Karpas-422 (cell line): Measurements from ENCODE around the gene MMP1. TPM values are rescaled to one million over a fixed set of nuclear protein-coding genes. Genes with fewer than 3 reads are reported as not detected.

Experiments used
- DNase-seq: peaks from one replicate; pipeline ENCODE4 v3.0.0-alpha.2; 2015
- H2AFZ ChIP-seq: fragments of 200-600 bp; sonication (generic); 2 replicates; pipeline ENCODE4 v1.6.1; 2014; ENCODE audit warnings: antibody characterized with exemption, low read length, mixed read lengths
- H3K27ac ChIP-seq: fragments of 200-600 bp; sonication (generic); 2 replicates; pipeline ENCODE4 v1.5.1; 2014; ENCODE audit warnings: mild to moderate bottlenecking, low read length, moderate library complexity
- H3K27me3 ChIP-seq: fragments of 200-600 bp; sonication (generic); 2 replicates; pipeline ENCODE4 v1.6.1; 2014; ENCODE audit warnings: low read length, mixed read lengths
- H3K36me3 ChIP-seq: fragments of 200-600 bp; sonication (generic); 2 replicates; pipeline ENCODE4 v1.6.1; 2014; ENCODE audit warnings: low read length, mixed read lengths; ENCODE audit not compliant: insufficient read depth
- H3K4me1 ChIP-seq: fragments of 200-600 bp; sonication (generic); 2 replicates; pipeline ENCODE4 v1.6.1; 2014; ENCODE audit warnings: mild to moderate bottlenecking, low read length, mixed read lengths
- H3K4me2 ChIP-seq: fragments of 200-600 bp; sonication (generic); 2 replicates; pipeline ENCODE4 v1.6.1; 2014; ENCODE audit warnings: low read length, low read depth, mild to moderate bottlenecking; ENCODE audit not compliant: poor library complexity, severe bottlenecking
- H3K4me3 ChIP-seq: fragments of 200-600 bp; sonication (generic); 2 replicates; pipeline ENCODE4 v1.5.1; 2014; ENCODE audit warnings: mild to moderate bottlenecking, antibody characterized with exemption, low read length, mixed read lengths
- H3K79me2 ChIP-seq: fragments of 200-600 bp; sonication (generic); 2 replicates; pipeline ENCODE4 v1.6.1; 2014; ENCODE audit warnings: mild to moderate bottlenecking, low read length, mixed read lengths
- H3K9ac ChIP-seq: fragments of 200-600 bp; sonication (generic); 2 replicates; pipeline ENCODE4 v1.6.0; 2014; ENCODE audit warnings: low read length
- H3K9me2 ChIP-seq: fragments of 200-600 bp; sonication (generic), shearing (Covaris generic); replicated peaks from 2 replicates; pipeline ENCODE4 v1.6.0; 2014; ENCODE audit warnings: mild to moderate bottlenecking, low read length, moderate library complexity; ENCODE audit not compliant: insufficient read depth
- H3K9me3 ChIP-seq: fragments of 300-700, 200-600 bp; sonication (generic); 2 replicates; pipeline ENCODE4 v1.6.1; 2014; ENCODE audit warnings: low read length, mixed read lengths
- H4K20me1 ChIP-seq: fragments of 200-600 bp; sonication (generic); 2 replicates; pipeline ENCODE4 v1.6.1; 2014; ENCODE audit warnings: mild to moderate bottlenecking, antibody characterized with exemption, low read length, low read depth; ENCODE audit not compliant: insufficient read depth
- total RNA-seq: library from RNA; depleted of rRNA; stranded (reverse); fragments of >200 nt; shearing (Covaris generic); gene quantifications from 2 replicates; pipeline ENCODE4 v1.2.3, GENCODE V29; 2014; ENCODE audit warnings: low replicate concordance; rRNA removed

The MMP1 gene
- total RNA-seq, result not detected in 2 replicates

DNA sequence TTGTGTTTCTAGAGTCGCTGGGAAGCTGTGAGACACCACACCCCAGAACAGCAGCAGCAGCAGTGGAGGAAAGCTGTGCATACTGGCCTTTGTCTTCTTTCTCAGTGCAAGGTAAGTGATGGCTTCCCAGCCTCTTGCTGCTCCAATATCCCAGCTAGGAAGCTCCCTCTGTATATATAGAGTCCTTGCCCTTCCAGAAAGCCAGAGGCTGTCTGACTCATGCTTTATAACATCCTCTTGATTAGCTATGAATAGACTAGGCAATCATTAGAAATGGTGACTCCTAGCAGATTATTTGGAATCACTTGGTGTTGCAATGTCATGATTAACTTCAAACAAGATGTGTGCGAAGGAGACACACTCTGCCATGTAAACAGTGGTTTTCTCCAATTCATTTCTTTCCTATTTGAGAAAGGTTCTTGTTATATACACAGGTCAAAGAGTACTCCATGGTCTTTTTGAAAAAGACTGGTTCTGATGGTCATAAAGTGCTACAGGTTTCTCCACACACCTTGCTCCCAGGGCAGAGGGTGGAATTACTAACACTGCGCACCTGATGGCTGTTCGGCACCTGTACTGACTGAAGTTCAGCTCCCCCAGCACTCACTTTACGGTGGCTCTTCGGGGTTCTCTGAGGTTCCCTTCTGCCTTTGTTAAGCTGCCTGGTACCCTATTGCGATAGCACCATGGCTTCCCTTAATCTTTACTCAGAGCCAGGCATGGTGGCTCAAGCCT, at the start of gene MMP1:
MMP1 (minus strand) TSS at position 149 of the 735 bp plus-strand sequence; CDS start at position 81, 68 bp downstream.
- Histone ChIP-seq H3K27ac (no peak within 1 kb of the TSS), H3K9ac (no peak within 1 kb of the TSS), H3K36me3 (no peaks in the 10 kb centered on the region), H3K4me2 (no peak within 1 kb of the TSS), H3K27me3 (0 out of 2 replicates have a peak, but pooled peaks cover 3% of the 10 kb centered on the region), H3K9me3 (no peaks in the 10 kb centered on the region), H3K9me2 (no peaks in the 10 kb centered on the region), H3K4me3 (no peak within 1 kb of the TSS), H3K4me1 (no peaks in the 10 kb centered on the region), H3K79me2 (no peaks in the 10 kb centered on the region), H2AFZ (no peak within 1 kb of the TSS), H4K20me1 (no peaks in the 10 kb centered on the region)
- no peak for DNase-seq

- H3K9me2 ChIP-seq, result no peaks in the 10 kb centered on the region
- H3K4me2 ChIP-seq, result no peak overlapping the region
- H4K20me1 ChIP-seq, result no peaks in the 10 kb centered on the region
- H3K9me3 ChIP-seq, result no peaks in the 10 kb centered on the region
- H3K79me2 ChIP-seq, result no peaks in the 10 kb centered on the region
- DNase-seq, result no peak
- no peak overlapping the region for H3K4me3 ChIP-seq
- H3K36me3 ChIP-seq, result no peaks in the 10 kb centered on the region
- no peak overlapping the region for H3K9ac ChIP-seq
- no peak overlapping the region for H3K27ac ChIP-seq
- H3K4me1 ChIP-seq, result peaks cover 7% of the 10 kb centered on the region
- no peak overlapping the region for H2AFZ ChIP-seq
- no peaks in the 10 kb centered on the region for H3K27me3 ChIP-seq
Measured at GRCh38 chr11:102846292-102846691, 48.3 kb upstream of the MMP1 start.

DNA sequence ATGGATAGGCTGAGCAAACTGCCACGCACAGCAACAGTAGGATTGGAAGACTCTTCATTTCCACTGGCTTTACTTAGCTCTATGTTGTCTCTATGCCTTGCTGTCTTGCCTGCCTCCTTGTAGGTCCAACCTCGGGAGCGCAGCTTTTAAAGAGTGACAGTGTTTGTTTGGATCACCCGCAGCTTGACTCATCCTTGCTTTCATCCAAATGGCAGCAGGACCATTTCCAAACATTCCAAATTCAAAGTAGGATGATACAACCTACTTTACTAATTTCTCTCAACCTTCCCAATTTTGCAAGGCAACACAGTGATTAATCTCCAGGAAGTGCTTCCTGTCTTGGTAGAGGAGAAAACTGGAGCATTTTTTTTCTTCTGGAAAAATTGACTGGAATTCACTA, 45.5 kb upstream of the MMP1 start, which contains the start of gene MMP3:
MMP3 (minus strand) TSS at position 121 of the 400 bp plus-strand sequence; CDS start at position 58, 63 bp downstream.
- Histone ChIP-seq H3K27ac (no peak within 1 kb of the TSS), H3K4me2 (no peak within 1 kb of the TSS)

GRCh38 chr11:102842930-102843329, 45.0 kb upstream of the MMP1 start:
- Histone ChIP-seq H3K4me2 (no peak overlapping the region), H3K9me3 (no peaks in the 10 kb centered on the region), H3K27ac (no peak overlapping the region), H3K79me2 (no peaks in the 10 kb centered on the region), H3K9me2 (no peaks in the 10 kb centered on the region), H3K36me3 (no peaks in the 10 kb centered on the region), H3K4me1 (peaks cover 7% of the 10 kb centered on the region), H2AFZ (no peak overlapping the region), H3K27me3 (no peaks in the 10 kb centered on the region), H3K4me3 (no peak overlapping the region), H3K9ac (no peak overlapping the region), H4K20me1 (no peaks in the 10 kb centered on the region)
- DNase-seq, result no peak

More for the DNA sequence above, 45.5 kb upstream of the MMP1 start, which contains the start of gene MMP3:
- no peaks in the 10 kb centered on the region for H3K9me2 ChIP-seq
- no peak for DNase-seq
- H3K4me1 ChIP-seq, result peaks cover 7% of the 10 kb centered on the region
- H3K9me3 ChIP-seq, result no peaks in the 10 kb centered on the region
- H3K79me2 ChIP-seq, result no peaks in the 10 kb centered on the region
- H3K27me3 ChIP-seq, result no peaks in the 10 kb centered on the region
- H4K20me1 ChIP-seq, result no peaks in the 10 kb centered on the region
- H3K9ac ChIP-seq, result no peak within 1 kb of the TSS
- no peaks in the 10 kb centered on the region for H3K36me3 ChIP-seq
- no peak within 1 kb of the TSS for H3K4me3 ChIP-seq
- H2AFZ ChIP-seq, result no peak within 1 kb of the TSS

- no peak for DNase-seq
- no peak overlapping the region for H2AFZ ChIP-seq
Measured at GRCh38 chr11:102840018-102840417, 42.1 kb upstream of the MMP1 start.

DNA sequence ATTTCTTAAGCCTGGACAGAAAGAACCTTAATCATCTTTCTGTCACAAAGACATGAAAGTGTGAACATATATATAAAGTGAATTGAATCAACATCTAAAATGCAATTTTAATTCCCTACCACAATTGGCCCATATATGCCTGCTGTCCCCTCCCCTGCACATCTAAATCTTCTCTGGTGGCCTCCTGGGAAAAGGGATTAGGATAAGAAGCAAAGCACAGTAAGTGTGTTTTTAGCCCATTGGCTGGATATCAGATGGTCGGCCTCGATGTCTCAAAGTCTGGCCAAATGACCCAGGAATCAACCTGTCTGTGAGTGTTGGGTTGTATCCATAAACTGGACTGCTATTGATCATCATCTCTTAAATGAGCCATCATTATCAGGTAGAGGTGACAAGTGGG, 39.7 kb upstream of the MMP1 start:
- Histone ChIP-seq H3K27ac (no peak overlapping the region), H3K9me3 (no peaks in the 10 kb centered on the region), H3K79me2 (no peaks in the 10 kb centered on the region), H3K9me2 (no peaks in the 10 kb centered on the region), H3K36me3 (no peaks in the 10 kb centered on the region), H4K20me1 (no peaks in the 10 kb centered on the region), H3K4me2 (no peak overlapping the region), H3K9ac (no peak overlapping the region), H3K4me3 (no peak overlapping the region), H3K4me1 (no peaks in the 10 kb centered on the region), H3K27me3 (no peaks in the 10 kb centered on the region), H2AFZ (no peak overlapping the region)
- DNase-seq, result no peak

More at GRCh38 chr11:102840018-102840417, 42.1 kb upstream of the MMP1 start:
- Histone ChIP-seq H4K20me1 (no peaks in the 10 kb centered on the region), H3K9ac (no peak overlapping the region), H3K36me3 (no peaks in the 10 kb centered on the region), H3K4me2 (no peak overlapping the region), H3K79me2 (no peaks in the 10 kb centered on the region), H3K4me3 (no peak overlapping the region), H3K27ac (no peak overlapping the region), H3K9me3 (no peaks in the 10 kb centered on the region), H3K4me1 (peaks cover 7% of the 10 kb centered on the region), H3K9me2 (no peaks in the 10 kb centered on the region), H3K27me3 (no peaks in the 10 kb centered on the region)

- H3K27ac ChIP-seq, result no peak overlapping the region
- no peak for DNase-seq
- H3K79me2 ChIP-seq, result no peaks in the 10 kb centered on the region
- H3K9ac ChIP-seq, result no peak overlapping the region
- H3K4me3 ChIP-seq, result no peak overlapping the region
- H3K27me3 ChIP-seq, result no peaks in the 10 kb centered on the region
- no peak overlapping the region for H2AFZ ChIP-seq
- no peaks in the 10 kb centered on the region for H3K36me3 ChIP-seq
- H3K4me1 ChIP-seq, result no peaks in the 10 kb centered on the region
- H3K9me2 ChIP-seq, result no peaks in the 10 kb centered on the region
- H3K9me3 ChIP-seq, result no peaks in the 10 kb centered on the region
- H4K20me1 ChIP-seq, result no peaks in the 10 kb centered on the region
- no peak overlapping the region for H3K4me2 ChIP-seq
Measured at GRCh38 chr11:102837156-102837555, 39.2 kb upstream of the MMP1 start.

DNA sequence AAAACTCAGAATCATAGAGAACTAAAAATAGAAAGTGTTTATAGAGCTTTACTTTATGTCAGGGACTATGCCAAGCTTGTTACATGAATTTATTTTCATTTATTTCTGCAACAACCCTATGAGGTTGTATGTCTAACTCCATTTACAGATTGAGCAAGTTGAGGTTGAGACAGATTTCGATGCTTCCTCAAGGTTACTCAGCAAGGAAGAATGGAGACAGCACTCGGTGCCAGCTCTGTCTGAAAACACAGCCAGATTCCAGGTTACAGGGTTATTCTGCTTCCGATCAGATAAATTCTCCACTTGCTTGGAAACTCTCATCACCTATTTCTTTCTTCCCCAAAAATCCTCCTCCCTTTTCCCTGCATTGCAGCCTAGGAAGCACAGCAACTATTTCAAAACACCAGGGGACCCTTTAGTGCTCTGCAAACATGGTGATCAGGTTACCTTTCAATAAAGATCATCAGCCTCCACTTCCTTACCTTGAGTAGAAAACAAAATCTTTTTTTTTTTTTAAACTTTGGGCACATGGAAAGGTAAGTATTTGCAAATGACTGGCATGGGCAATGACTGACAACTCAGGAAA, 38.4 kb upstream of the MMP1 start:
- Histone ChIP-seq H3K4me1 (no peaks in the 10 kb centered on the region), H3K9me3 (no peaks in the 10 kb centered on the region), H3K27me3 (no peaks in the 10 kb centered on the region), H3K36me3 (no peaks in the 10 kb centered on the region), H3K79me2 (no peaks in the 10 kb centered on the region), H3K4me2 (no peak overlapping the region), H3K9ac (no peak overlapping the region), H3K27ac (no peak overlapping the region), H3K9me2 (no peaks in the 10 kb centered on the region), H3K4me3 (no peak overlapping the region), H4K20me1 (no peaks in the 10 kb centered on the region), H2AFZ (no peak overlapping the region)
- DNase-seq, result no peak
